Breast epithelium (tissue), 3 donors: ENCODE results near the gene HAO1.

ENCODE experiments used
- CTCF ChIP-seq, 3 donors: fragments of 450-650 bp; IDR thresholded peaks; one replicate each; pipeline ENCODE4 v1.5.1; 2016 to 2017; ENCODE audit warnings: antibody characterized with exemption in 3 of 3, mild to moderate bottlenecking in 3 of 3, moderate library complexity in 3 of 3
- POLR2A ChIP-seq: fragments of 450-650 bp; IDR thresholded peaks from one replicate; pipeline ENCODE4 v1.6.1; 2016; ENCODE audit warnings: antibody characterized with exemption, mild to moderate bottlenecking, moderate library complexity

- TF ChIP-seq CTCF (IDR thresholded peaks at IDR 0.05) (no peak), POLR2A (no peak)
Measured at GRCh38 chr20:7930343-7930742, 9.9 kb downstream of the HAO1 start.
